Activated CD4-positive, alpha-beta T cell treated with anti-CD3 and anti-CD28 coated beads for 36 hours (primary cell): ENCODE results near the gene GJB3. TPM values are rescaled to one million over a fixed set of nuclear protein-coding genes. Genes with fewer than 3 reads are reported as not detected.
A peak's percentile ranks its signal among the peaks of the same experiment; 100 is the strongest.
"Not testable (repeated sequence)": the region's sequence is repeated elsewhere in the genome, so short reads cannot be mapped to it uniquely, and the experiment has no call there.

Source experiments
- ATAC-seq: fragments of 200-7000 bp; cut with Tn5 transposase; one replicate; pipeline ENCODE4 v1.10.0; 2021; ENCODE audit warnings: mild to moderate bottlenecking, moderate library complexity
- CTCF ChIA-PET: fragments of 350-600 bp; sonication (Branson Sonifier 250); formaldehyde crosslinking; loops from one replicate; lab custom pipeline; 2021; ENCODE audit warnings: antibody characterized with exemption; lab: Charles Lee
- POLR2A ChIA-PET: fragments of 350-600 bp; sonication (Branson Sonifier 250); formaldehyde crosslinking; loops from one replicate; lab custom pipeline; 2021; ENCODE audit warnings: antibody characterized with exemption, inconsistent platforms; lab: Charles Lee
- DNase-seq: peaks from one replicate; pipeline ENCODE4 v3.0.0-alpha.2; 2020
- H3K27ac Mint-ChIP-seq: one replicate; pipeline ENCODE4 v1.8.0; 2021; ENCODE audit warnings: mixed read lengths
- H3K27me3 Mint-ChIP-seq: one replicate; pipeline ENCODE4 v1.8.0; 2021; ENCODE audit warnings: mixed read lengths
- H3K36me3 Mint-ChIP-seq: one replicate; pipeline ENCODE4 v1.8.0; 2021; ENCODE audit warnings: low read depth, mixed read lengths
- H3K4me1 Mint-ChIP-seq: one replicate; pipeline ENCODE4 v1.8.0; 2021; ENCODE audit warnings: mixed read lengths
- H3K4me3 Mint-ChIP-seq: one replicate; pipeline ENCODE4 v1.8.0; 2021; ENCODE audit warnings: mild to moderate bottlenecking, moderate library complexity, mixed read lengths
- H3K9me3 Mint-ChIP-seq: one replicate; pipeline ENCODE4 v1.8.0; 2021; ENCODE audit warnings: low read depth, mixed read lengths
- intact Hi-C, 2 experiments: fragments of 100-400 bp; cut with DNase I in 1 of 2; cut with micrococcal nuclease in 1 of 2; formaldehyde crosslinking; loops; one replicate each; pipeline versions ENCODE4 v1.14.2 to v1.15.1; 2022 to 2024; cut with DNase I, micrococcal nuclease
- total RNA-seq, 2 experiments: library from RNA; stranded (reverse); gene quantifications; one replicate each; pipeline ENCODE4 v1.2.3, GENCODE V29; 2021

The GJB3 gene
- total RNA-seq, result not detected

DNA sequence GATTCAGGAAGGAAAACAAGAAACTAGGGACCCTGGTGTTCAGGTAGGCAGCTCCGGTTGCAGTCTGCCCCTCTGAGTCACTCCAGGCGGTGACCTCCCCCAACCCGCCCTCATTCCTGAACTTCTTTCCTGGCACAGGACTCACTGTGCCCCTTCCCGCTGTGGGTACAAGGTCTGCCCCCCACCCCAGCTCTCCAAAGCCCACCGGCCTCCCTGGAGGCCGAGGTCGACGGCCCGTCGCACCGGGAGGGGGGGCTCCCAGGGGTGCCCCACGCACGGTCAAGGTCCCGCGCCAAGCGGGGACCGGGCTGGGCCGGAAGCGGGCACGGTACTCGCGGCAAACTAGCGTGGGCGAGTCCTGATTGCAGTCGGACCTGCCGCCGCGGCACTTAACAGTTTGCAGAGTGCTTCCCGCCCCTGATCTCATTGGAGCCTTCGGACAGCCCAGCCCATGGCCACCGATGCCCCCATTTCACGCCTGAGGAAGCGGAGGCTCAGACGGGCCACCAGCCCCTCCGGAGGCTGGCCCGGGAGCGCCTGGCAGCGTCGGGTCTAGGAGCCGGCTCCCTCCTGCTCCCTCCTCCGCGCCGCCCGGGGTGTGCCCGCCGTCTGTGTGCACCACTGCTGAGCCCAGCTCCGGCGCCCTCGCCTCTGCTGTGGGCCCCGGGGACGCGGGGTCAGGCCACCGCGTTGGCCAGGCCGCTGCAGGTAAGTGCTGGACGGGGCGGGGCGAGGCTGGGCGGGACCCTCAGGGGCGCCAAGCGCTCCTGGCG lies at the start of gene GJB3:
TSS of gene GJB3 (plus strand) at position 144 of the 773 bp plus-strand sequence. CDS start 3,549 bp downstream, outside the sequence.
- H3K36me3 Mint-ChIP-seq, result no peaks in the 10 kb centered on the region
- intact Hi-C loops, result no loop called here
- no peak within 1 kb of the TSS for H3K4me3 Mint-ChIP-seq
- no peak within 1 kb of the TSS for H3K27ac Mint-ChIP-seq
- peaks cover 25% of the 10 kb centered on the region for H3K27me3 Mint-ChIP-seq
- DNase-seq, result peak; percentile 34
- CTCF ChIA-PET, result no interaction called here
- H3K4me1 Mint-ChIP-seq, result peaks cover 3% of the 10 kb centered on the region
- POLR2A ChIA-PET, result no interaction called here
- peak; percentile 34 for ATAC-seq
- H3K9me3 Mint-ChIP-seq, result no peaks in the 10 kb centered on the region

DNA sequence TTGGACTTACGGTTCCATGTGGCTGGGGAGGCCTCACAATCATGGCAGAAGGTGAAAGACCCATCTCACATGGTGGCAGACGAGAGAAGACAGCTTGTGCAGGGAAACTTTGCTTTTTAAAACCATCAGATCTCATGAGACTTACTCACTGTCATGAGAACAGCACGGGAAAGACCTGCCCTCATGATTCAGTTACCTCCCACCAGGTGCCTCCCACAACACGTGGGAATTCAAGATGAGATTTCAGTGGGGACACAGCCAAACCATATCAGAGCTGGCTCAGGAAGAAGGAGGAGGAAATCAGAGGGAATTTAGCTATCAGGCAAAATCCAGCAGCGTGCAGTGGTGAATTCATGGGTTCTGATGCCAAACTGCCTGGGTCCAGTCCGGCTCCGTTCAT lies 48.2 kb upstream of the GJB3 start:
- H3K4me3 Mint-ChIP-seq, POLR2A ChIA-PET, H3K4me1 Mint-ChIP-seq, DNase-seq, H3K36me3 Mint-ChIP-seq, H3K27ac Mint-ChIP-seq, H3K27me3 Mint-ChIP-seq, intact Hi-C loops, ATAC-seq, H3K9me3 Mint-ChIP-seq: not testable (repeated sequence)
- CTCF ChIA-PET, result interaction anchor here (0.5 to 2.2 kb wide), 3 partner anchors 10 to 79 kb away, joined by 3 to 11 read pairs (median 4); no protein-coding TSS in a partner anchor

DNA sequence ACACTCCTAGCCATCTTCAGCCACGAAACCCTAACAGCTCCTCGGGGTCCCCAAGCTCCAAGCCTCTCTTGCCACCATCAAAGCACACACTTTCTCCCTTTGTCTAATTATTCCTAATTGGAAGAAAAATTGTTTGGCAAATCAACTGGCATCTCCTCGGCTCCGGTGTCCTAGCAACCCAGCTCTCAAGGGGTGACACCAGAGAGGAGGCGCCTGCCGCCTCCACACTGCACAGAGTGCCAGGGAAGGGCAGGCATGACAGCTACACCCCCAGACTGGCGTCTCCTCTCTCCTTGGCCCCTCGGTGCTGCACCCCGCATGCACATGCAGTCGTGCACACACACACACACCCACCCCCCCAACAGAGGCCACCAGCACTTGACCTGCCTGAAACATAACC lies 44.3 kb upstream of the GJB3 start:
- CTCF ChIA-PET, result no interaction called here
- Mint-ChIP-seq H3K4me3 (no peak overlapping the region), H3K9me3 (no peaks in the 10 kb centered on the region), H3K27ac (no peak overlapping the region), H3K36me3 (no peaks in the 10 kb centered on the region), H3K4me1 (no peaks in the 10 kb centered on the region), H3K27me3 (peaks cover 4% of the 10 kb centered on the region)
- POLR2A ChIA-PET, result no interaction called here
- DNase-seq, result no peak
- no peak for ATAC-seq
- intact Hi-C loops, result no loop called here

DNA sequence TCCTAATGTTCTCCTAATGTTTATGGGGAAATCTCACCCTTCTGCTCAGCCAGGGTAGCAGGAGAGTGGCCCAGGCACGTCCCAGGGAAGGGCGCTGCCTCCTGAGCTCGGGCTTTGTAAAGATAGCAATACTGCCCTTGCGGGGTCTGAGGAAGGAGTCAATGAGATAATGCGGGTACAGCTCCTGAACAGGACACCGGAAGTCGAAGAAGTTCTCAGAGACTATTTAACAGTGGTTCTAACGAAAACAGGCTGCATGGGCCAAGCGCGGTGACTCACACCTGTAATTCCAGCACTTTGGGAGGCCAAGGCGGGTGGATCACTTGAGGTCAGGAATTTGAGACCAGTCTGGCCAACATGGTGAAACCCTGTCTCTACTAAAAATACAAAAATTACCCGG lies 43.8 kb upstream of the GJB3 start:
- intact Hi-C loops, H3K36me3 Mint-ChIP-seq, CTCF ChIA-PET: not testable (repeated sequence)

DNA sequence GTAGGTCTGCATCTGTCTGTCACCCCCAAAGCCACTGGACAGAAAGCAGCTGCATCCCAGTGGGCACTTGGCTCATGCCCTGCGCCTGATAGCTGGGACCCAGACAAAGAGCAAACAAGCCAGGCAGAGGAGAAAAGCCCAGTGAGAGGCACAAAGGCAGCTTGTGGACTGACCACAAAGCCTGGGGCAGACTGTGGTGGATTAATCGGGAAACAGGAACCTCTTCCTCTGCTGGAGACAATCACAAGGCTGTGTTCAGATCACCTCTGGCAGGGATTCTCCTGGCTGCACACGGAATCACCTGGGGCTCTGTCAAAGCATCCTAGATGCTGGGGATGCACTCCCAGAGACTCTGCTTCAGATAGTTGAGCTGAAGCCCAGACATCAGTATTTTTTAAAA lies 41.4 kb upstream of the GJB3 start:
- no peaks in the 10 kb centered on the region for H3K27me3 Mint-ChIP-seq
- no peaks in the 10 kb centered on the region for H3K36me3 Mint-ChIP-seq
- POLR2A ChIA-PET, result no interaction called here
- ATAC-seq (no peak), DNase-seq (no peak)
- H3K4me3 Mint-ChIP-seq, result no peak overlapping the region
- H3K27ac Mint-ChIP-seq, result no peak overlapping the region
- CTCF ChIA-PET, result interaction anchor here (0.7 kb wide), 1 partner anchor 1106 kb away, joined by 3 read pairs; no protein-coding TSS in a partner anchor
- no peaks in the 10 kb centered on the region for H3K9me3 Mint-ChIP-seq
- intact Hi-C loops, result loop anchor here in 1 of 2 experiments (5.0 kb wide), 1 partner anchor 192 kb away; no protein-coding TSS in a partner anchor
- H3K4me1 Mint-ChIP-seq, result no peaks in the 10 kb centered on the region

More for the DNA sequence above, 43.8 kb upstream of the GJB3 start:
- ATAC-seq, H3K27me3 Mint-ChIP-seq, H3K4me3 Mint-ChIP-seq, POLR2A ChIA-PET, H3K9me3 Mint-ChIP-seq, H3K27ac Mint-ChIP-seq, DNase-seq, H3K4me1 Mint-ChIP-seq: not testable (repeated sequence)

DNA sequence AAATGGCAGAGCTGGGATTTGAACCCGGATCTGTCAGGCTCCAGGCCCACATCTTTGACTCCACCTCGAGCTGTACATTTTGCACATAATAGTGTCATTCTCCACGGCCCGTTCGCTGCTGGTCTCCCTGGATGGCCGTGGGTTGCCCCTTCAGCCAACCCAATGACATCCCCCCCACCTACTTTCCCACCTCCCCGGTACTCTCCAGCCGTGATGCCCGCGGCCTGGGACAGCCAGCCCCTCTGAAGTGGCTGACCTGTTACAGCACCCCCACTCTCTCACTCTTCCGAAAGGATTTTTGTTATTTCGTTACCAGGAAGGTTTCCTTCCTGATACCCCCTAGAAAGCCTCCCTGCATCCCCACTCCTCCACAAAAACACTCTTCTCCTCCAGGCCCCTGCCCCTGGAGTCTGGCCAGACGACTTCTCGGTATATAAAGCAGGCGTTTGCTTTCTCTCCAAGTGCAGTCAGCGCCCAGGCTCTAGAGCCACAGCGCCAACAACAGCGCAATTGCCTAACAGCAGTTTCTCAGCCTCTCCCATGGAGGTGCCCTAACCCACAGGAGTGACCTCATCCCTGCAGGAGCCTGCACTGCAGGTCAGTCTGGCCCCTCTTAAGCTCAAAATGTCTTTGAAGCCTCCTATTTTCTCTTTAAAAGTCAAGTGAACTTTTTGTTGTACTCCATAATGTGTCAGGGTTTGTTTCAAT lies 40.7 kb upstream of the GJB3 start:
- H3K27ac Mint-ChIP-seq, result no peak overlapping the region
- no peaks in the 10 kb centered on the region for H3K9me3 Mint-ChIP-seq
- DNase-seq (no peak), ATAC-seq (no peak)
- intact Hi-C loops, result loop anchor here in 1 of 2 experiments (5.0 kb wide), 1 partner anchor 193 kb away; no protein-coding TSS in a partner anchor
- H3K4me1 Mint-ChIP-seq, result no peaks in the 10 kb centered on the region
- ChIA-PET CTCF (no interaction called here), POLR2A (no interaction called here)
- no peaks in the 10 kb centered on the region for H3K36me3 Mint-ChIP-seq
- no peaks in the 10 kb centered on the region for H3K27me3 Mint-ChIP-seq
- no peak overlapping the region for H3K4me3 Mint-ChIP-seq

DNA sequence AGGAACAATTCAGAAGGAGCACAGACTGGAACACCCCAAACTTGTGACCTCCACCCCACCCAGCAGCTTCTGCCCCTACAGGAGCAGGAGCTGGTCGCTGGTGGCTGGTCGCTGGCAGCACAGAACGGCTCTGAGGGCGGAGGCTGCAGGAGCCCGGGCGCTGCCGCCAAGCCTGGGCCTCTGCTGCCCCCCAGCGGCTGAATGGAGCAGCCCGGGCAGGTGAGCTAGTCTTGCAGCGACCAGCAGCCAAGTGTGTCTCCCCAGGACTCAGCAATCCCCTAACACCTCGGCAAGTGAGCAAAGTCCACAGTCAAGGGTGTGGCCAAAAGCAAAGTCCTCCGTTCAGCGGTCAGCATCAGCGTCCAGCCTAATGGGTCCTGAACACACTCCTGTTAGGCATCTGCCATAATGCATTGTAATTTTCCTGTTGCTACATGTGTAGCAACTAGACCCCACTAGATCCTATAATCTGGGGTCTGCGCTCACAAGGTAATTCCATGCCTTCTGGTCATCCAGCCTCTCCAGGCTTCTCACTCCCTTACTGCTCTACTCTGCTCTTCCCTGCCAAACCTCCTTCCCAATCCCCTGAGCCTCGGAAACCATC lies 38.2 kb upstream of the GJB3 start:
- Mint-ChIP-seq H3K4me1 (no peaks in the 10 kb centered on the region), H3K36me3 (no peaks in the 10 kb centered on the region), H3K4me3 (no peak overlapping the region), H3K27me3 (no peaks in the 10 kb centered on the region), H3K9me3 (no peaks in the 10 kb centered on the region), H3K27ac (no peak overlapping the region)
- ChIA-PET CTCF (interaction anchor here (0.5 to 2.9 kb wide), 32 partner anchors 9 to 1657 kb away, joined by 3 to 25 read pairs (median 4); no protein-coding TSS in a partner anchor), POLR2A (no interaction called here)
- intact Hi-C loops, result loop anchor here (1.0 to 5.0 kb wide), 6 partner anchors 61 to 1110 kb away; no protein-coding TSS in a partner anchor
- DNase-seq (peak; percentile 91), ATAC-seq (peak; percentile 98)

DNA sequence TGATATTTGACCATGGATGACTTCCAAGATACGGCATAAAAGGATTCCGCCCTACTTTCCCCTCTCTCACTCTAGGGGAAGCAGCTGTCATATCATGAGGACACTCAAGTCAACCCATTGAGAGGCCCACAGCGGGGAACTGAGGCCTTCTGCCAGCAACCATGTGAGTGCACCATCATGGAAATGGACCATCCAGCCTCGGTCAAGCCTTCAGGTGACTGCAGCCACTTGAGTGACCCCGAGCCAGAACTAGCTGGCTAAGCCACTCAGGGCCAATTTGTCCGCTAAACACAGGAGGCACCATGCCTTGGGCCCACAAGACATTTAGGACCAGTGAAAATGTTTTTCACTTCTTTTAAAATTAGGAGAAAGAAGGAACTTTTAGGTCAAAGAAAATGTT lies 37.2 kb upstream of the GJB3 start:
- no peaks in the 10 kb centered on the region for H3K4me1 Mint-ChIP-seq
- DNase-seq (no peak), ATAC-seq (no peak)
- no peaks in the 10 kb centered on the region for H3K27me3 Mint-ChIP-seq
- H3K36me3 Mint-ChIP-seq, result no peaks in the 10 kb centered on the region
- H3K4me3 Mint-ChIP-seq, result no peak overlapping the region
- CTCF ChIA-PET, result interaction anchor here (0.7 to 2.9 kb wide), 11 partner anchors 9 to 1110 kb away, joined by 3 to 25 read pairs (median 4); no protein-coding TSS in a partner anchor
- intact Hi-C loops, result loop anchor here (2.0 to 5.0 kb wide), 3 partner anchors 196 to 1111 kb away; no protein-coding TSS in a partner anchor
- H3K27ac Mint-ChIP-seq, result no peak overlapping the region
- POLR2A ChIA-PET, result no interaction called here
- no peaks in the 10 kb centered on the region for H3K9me3 Mint-ChIP-seq

DNA sequence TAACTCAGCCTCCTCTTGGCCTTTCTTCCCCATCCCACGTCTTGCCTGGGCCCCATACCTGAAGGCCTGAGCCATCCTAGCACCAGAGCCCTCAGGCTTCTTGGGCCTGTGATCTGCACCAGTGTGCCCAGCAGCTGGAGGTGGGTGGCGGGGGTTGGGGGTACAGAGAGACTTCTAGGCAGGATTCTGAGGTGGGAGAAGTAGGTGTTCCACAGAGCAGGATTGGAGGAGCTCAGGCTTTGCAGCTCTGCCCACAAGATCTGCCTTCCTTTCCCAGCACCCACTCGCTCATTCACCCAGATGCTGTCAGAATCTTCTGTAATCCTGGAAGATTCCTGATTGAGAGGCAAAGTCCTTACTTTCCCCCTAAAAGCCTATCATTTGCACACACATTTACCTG lies 36.2 kb upstream of the GJB3 start:
- ATAC-seq, result no peak
- CTCF ChIA-PET, result interaction anchor here (0.9 kb wide), 1 partner anchor 9 kb away, joined by 3 read pairs; no protein-coding TSS in a partner anchor
- no peak for DNase-seq
- POLR2A ChIA-PET, result no interaction called here
- no peaks in the 10 kb centered on the region for H3K36me3 Mint-ChIP-seq
- intact Hi-C loops, result loop anchor here in 1 of 2 experiments (5.0 kb wide), 1 partner anchor 198 kb away; no protein-coding TSS in a partner anchor
- H3K27ac Mint-ChIP-seq, result no peak overlapping the region
- H3K4me1 Mint-ChIP-seq, result no peaks in the 10 kb centered on the region
- no peak overlapping the region for H3K4me3 Mint-ChIP-seq
- H3K9me3 Mint-ChIP-seq, result no peaks in the 10 kb centered on the region
- no peaks in the 10 kb centered on the region for H3K27me3 Mint-ChIP-seq

DNA sequence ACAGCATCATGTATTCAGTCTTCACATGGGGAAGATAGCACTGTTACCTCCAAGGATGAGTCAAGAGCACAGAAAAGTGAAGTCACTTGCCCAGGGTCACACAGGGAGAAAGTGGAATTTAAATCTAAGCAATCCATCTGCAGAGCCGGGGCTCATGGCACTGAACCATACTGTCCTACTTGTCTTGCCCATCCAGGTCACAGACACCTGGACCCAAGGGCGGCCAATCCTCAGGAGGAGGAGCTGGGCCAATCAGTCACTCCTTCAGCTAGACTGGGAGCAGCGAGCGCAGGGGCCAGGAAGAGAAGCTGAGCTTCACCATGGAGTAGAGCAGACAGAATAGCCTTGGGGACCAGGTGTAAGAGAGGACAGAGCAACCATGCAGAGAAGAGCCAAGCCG lies 35.3 kb upstream of the GJB3 start:
- DNase-seq (no peak), ATAC-seq (no peak)
- no peak overlapping the region for H3K4me3 Mint-ChIP-seq
- no peaks in the 10 kb centered on the region for H3K9me3 Mint-ChIP-seq
- ChIA-PET POLR2A (no interaction called here), CTCF (interaction anchor here (0.6 kb wide), 1 partner anchor 286 kb away, joined by 3 read pairs; no protein-coding TSS in a partner anchor)
- intact Hi-C loops, result no loop called here
- no peaks in the 10 kb centered on the region for H3K4me1 Mint-ChIP-seq
- no peaks in the 10 kb centered on the region for H3K36me3 Mint-ChIP-seq
- no peaks in the 10 kb centered on the region for H3K27me3 Mint-ChIP-seq
- no peak overlapping the region for H3K27ac Mint-ChIP-seq

DNA sequence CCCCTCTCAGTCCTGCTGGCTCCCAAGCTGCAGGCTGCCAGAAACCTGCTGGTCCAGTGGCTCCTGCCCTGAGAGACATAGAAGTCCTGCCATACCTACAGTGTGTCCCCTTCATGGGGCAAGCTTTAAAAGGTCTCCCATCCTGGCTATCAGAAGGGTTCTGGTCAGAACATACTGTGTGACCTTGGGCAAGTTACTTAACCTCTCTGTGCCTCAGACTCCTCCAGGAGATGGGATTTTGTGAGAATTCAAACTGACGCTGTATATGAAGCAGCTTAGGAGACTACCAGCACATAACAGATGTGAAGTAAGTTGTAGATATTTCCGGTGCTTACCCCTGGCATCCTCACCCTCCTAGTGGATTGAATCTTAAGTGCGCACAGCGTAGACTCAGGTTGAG lies 34.9 kb upstream of the GJB3 start:
- CTCF ChIA-PET, result interaction anchor here (0.6 kb wide), 1 partner anchor 157 kb away, joined by 3 read pairs; no protein-coding TSS in a partner anchor
- no peaks in the 10 kb centered on the region for H3K27me3 Mint-ChIP-seq

More for the DNA sequence above, 34.9 kb upstream of the GJB3 start:
- Mint-ChIP-seq H3K36me3 (no peaks in the 10 kb centered on the region), H3K4me3 (no peak overlapping the region), H3K4me1 (no peaks in the 10 kb centered on the region), H3K27ac (no peak overlapping the region), H3K9me3 (no peaks in the 10 kb centered on the region)
- POLR2A ChIA-PET, result no interaction called here
- DNase-seq (no peak), ATAC-seq (no peak)
- intact Hi-C loops, result no loop called here
